Neuronal stem cell (in vitro differentiated cells): Measurements from ENCODE around the gene FMO1.
A peak's percentile ranks its signal among the peaks of the same experiment; 100 is the strongest.

ENCODE experiments used
- DNase-seq: peaks from one replicate; pipeline ENCODE4 v3.0.0-alpha.2; 2013; ENCODE audit warnings: low spot score
- H2AFZ ChIP-seq: one replicate; pipeline ENCODE4 v1.6.1; 2013; ENCODE audit warnings: mild to moderate bottlenecking, low read length, inconsistent platforms
- H2AK5ac ChIP-seq: 2 replicates; pipeline ENCODE4 v1.6.1; 2013; ENCODE audit warnings: low read depth, mild to moderate bottlenecking, inconsistent platforms, low read length, moderate library complexity, mixed read lengths
- H2BK120ac ChIP-seq: 2 replicates; pipeline ENCODE4 v1.6.1; 2013; ENCODE audit warnings: low read depth, mild to moderate bottlenecking, inconsistent platforms, low read length, moderate library complexity, mixed read lengths
- H2BK12ac ChIP-seq: one replicate; pipeline ENCODE4 v1.6.1; 2013; ENCODE audit warnings: low read length, inconsistent platforms
- H2BK15ac ChIP-seq: 2 replicates; pipeline ENCODE4 v1.6.1; 2013; ENCODE audit warnings: mild to moderate bottlenecking, low read length, inconsistent platforms, mixed read lengths
- H2BK5ac ChIP-seq: one replicate; pipeline ENCODE4 v1.6.1; 2013; ENCODE audit warnings: inconsistent platforms, mild to moderate bottlenecking, low read length, moderate library complexity
- H3K14ac ChIP-seq: one replicate; pipeline ENCODE4 v1.6.1; 2013; ENCODE audit warnings: low read length, inconsistent platforms
- H3K18ac ChIP-seq: 2 replicates; pipeline ENCODE4 v1.6.1; 2013; ENCODE audit warnings: low read length, inconsistent platforms
- H3K23ac ChIP-seq: 2 replicates; pipeline ENCODE4 v1.6.1; 2013; ENCODE audit warnings: low read depth, mild to moderate bottlenecking, mixed read lengths, low read length, inconsistent platforms; ENCODE audit not compliant: poor library complexity
- H3K27ac ChIP-seq: replicated peaks from 3 replicates; pipeline ENCODE4 v1.5.1; 2013; ENCODE audit warnings: low read length, inconsistent platforms
- H3K27me3 ChIP-seq, 3 experiments: 2 replicates each; pipeline ENCODE4 v1.6.1; 2013; ENCODE audit warnings: low read length in 3 of 3, mild to moderate bottlenecking in 2 of 3, inconsistent platforms in 1 of 3, low read depth in 1 of 3, mixed read lengths in 1 of 3, moderate library complexity in 1 of 3; ENCODE audit not compliant: control insufficient read depth in 3 of 3, insufficient read depth in 3 of 3
- H3K36me3 ChIP-seq, 2 donors: replicated peaks in 1 of 2; 2 replicates each; pipeline ENCODE4 v1.6.1; 2013; ENCODE audit warnings: low read length in 2 of 2; ENCODE audit not compliant: control insufficient read depth in 2 of 2, insufficient read depth in 2 of 2
- H3K4ac ChIP-seq: 2 replicates; pipeline ENCODE4 v1.6.1; 2013; ENCODE audit warnings: inconsistent platforms, mild to moderate bottlenecking, low read length, moderate library complexity
- H3K4me1 ChIP-seq, 2 donors: 1 replicate in 1 of 2; 2 replicates in 1 of 2; pipeline ENCODE4 v1.6.1; 2013; ENCODE audit warnings: low read length in 2 of 2, low read depth in 1 of 2; ENCODE audit not compliant: control insufficient read depth in 2 of 2, insufficient read depth in 1 of 2
- H3K4me2 ChIP-seq: one replicate; pipeline ENCODE4 v1.6.1; 2013; ENCODE audit warnings: mild to moderate bottlenecking, low read length, inconsistent platforms; ENCODE audit not compliant: insufficient read depth, poor library complexity, severe bottlenecking
- H3K4me3 ChIP-seq, 2 donors: 2 replicates each; pipeline ENCODE4 v1.5.1; 2013; ENCODE audit warnings: low read length in 2 of 2, mild to moderate bottlenecking in 2 of 2, inconsistent platforms in 1 of 2, moderate library complexity in 1 of 2
- H3K79me1 ChIP-seq: one replicate; pipeline ENCODE4 v1.6.1; 2013; ENCODE audit warnings: low read depth, mild to moderate bottlenecking, inconsistent platforms, low read length, moderate library complexity
- H3K9ac ChIP-seq: one replicate; pipeline ENCODE4 v1.6.1; 2013; ENCODE audit warnings: mild to moderate bottlenecking, low read depth, low read length, inconsistent platforms; ENCODE audit not compliant: poor library complexity
- H3K9me3 ChIP-seq, 2 donors: replicated peaks in 1 of 2; 2 replicates each; pipeline versions ENCODE3 to v1.6.1; 2013; ENCODE audit warnings: low read length in 2 of 2, mild to moderate bottlenecking in 2 of 2, inconsistent platforms in 1 of 2, low read depth in 1 of 2, mixed read lengths in 1 of 2, moderate library complexity in 1 of 2; ENCODE audit not compliant: control insufficient read depth in 2 of 2, insufficient read depth in 1 of 2
- H4K8ac ChIP-seq: one replicate; pipeline ENCODE4 v1.6.1; 2013; ENCODE audit warnings: low read depth, mild to moderate bottlenecking, inconsistent platforms, low read length, moderate library complexity
- H4K91ac ChIP-seq: one replicate; pipeline ENCODE4 v1.6.1; 2013; ENCODE audit warnings: low read length, low read depth, mild to moderate bottlenecking, inconsistent platforms; ENCODE audit not compliant: poor library complexity
- WGBS, 2 donors: extraction: QIAGEN DNeasy Blood & Tissue Kit; methylation state at CpG; one replicate each; pipeline ENCODE4 v1.1.7; 2013; ENCODE audit warnings: missing lambda C conversion rate in 2 of 2, mixed read lengths in 1 of 2; ENCODE audit not compliant: insufficient read length in 2 of 2, insufficient replicate concordance in 1 of 2; ENCODE audit errors: extremely low coverage in 2 of 2; 5-methylcytosine and 5-hydroxymethylcytosine counted together

The FMO1 gene

DNA sequence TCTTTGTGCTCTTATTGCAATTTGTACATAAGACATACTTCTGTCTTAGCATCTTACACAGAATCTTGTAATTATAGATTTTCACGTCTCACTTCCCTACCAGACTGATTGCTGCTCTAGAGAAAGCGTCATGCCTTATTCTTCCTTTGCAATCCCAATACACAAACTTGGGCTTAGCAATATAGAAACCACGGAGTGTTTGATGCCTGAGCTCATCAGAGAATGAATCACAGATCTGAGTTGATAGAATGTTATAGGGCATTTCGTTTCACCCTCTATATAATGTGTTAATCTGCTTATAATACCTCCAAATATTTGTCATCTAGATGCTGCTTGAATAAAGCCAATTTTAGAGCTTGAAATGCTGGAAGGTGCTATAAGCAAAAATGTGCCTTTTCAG, 6.6 kb downstream of the FMO1 start:
- no peak overlapping the region for H3K4ac ChIP-seq
- H3K14ac ChIP-seq, result no peak overlapping the region
- H2BK5ac ChIP-seq, result no peak overlapping the region
- DNase-seq, result no peak
- H3K36me3 ChIP-seq, result no peaks in the 10 kb centered on the region
- no peak overlapping the region for H3K9ac ChIP-seq
- no peak overlapping the region for H3K4me2 ChIP-seq
- peaks cover 0 to 13% of the 10 kb centered on the region in 2 donors for H3K4me1 ChIP-seq
- no peak overlapping the region for H3K18ac ChIP-seq
- no peak overlapping the region for H3K23ac ChIP-seq
- peaks cover 0 to 23% (median 0%) of the 10 kb centered on the region in 3 experiments for H3K27me3 ChIP-seq
- H2BK12ac ChIP-seq, result no peak overlapping the region
- H2BK15ac ChIP-seq, result no peak overlapping the region
- no peaks in the 10 kb centered on the region for H3K79me1 ChIP-seq
- H4K8ac ChIP-seq, result no peak overlapping the region
- no peak overlapping the region for H3K27ac ChIP-seq
- no peak overlapping the region for H2AFZ ChIP-seq
- WGBS, 2 donors, result no CpG with 5 or more reads among the region's 4 CpGs
- no peak overlapping the region for H2AK5ac ChIP-seq
- no peak overlapping the region for H3K4me3 ChIP-seq
- H4K91ac ChIP-seq, result no peak overlapping the region
- H3K9me3 ChIP-seq, result no peaks in the 10 kb centered on the region
- no peak overlapping the region for H2BK120ac ChIP-seq

DNA sequence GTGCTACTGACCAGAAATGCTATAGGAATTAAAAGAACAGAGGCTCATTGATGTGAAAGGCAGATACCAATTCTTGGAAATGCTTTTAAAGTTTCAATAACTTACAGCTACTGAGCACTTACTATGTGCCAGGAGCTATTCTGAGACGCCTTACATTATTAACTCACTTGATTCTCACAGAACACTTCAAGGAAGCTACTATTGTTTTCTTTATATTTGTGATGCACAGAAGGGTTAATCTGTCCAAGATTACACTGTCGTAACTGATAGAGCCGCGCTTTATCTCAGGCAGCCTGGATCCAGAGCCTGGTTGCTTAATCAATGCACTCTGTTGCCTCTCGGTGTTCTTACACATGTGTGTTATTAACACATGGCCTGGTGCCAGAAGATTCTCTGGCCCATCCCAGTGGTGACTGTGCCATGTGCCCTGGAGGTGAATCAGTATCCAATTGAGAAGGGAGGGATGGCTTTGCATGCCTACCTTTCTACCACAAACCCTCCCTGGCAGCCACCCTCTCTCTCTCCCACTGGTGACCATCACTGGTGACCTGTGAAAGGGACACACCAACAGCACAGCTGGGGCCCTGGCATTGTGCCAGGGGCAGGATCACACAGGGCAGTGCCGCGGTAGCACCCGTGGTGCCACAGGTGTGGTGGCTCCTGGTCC, 8.8 kb downstream of the FMO1 start:
- no peak overlapping the region for H3K4me2 ChIP-seq
- peaks cover 0 to 13% of the 10 kb centered on the region in 2 donors for H3K4me1 ChIP-seq
- H3K9ac ChIP-seq, result no peak overlapping the region
- peaks cover 0 to 6% (median 0%) of the 10 kb centered on the region in 3 experiments for H3K27me3 ChIP-seq
- no peaks in the 10 kb centered on the region for H3K79me1 ChIP-seq
- H4K91ac ChIP-seq, result no peak overlapping the region
- H3K4ac ChIP-seq, result no peak overlapping the region
- peak overlapping the region; percentile 14 for H3K23ac ChIP-seq
- H2BK15ac ChIP-seq, result peak overlapping the region; percentile 42
- DNase-seq, result no peak
- no peak overlapping the region for H2AK5ac ChIP-seq
- H3K36me3 ChIP-seq, result no peaks in the 10 kb centered on the region
- peak overlapping the region; percentile 82 for H3K14ac ChIP-seq
- H3K18ac ChIP-seq, result peak overlapping the region; percentile 60
- H2BK120ac ChIP-seq, result no peak overlapping the region
- no CpG with 5 or more reads among the region's 8 CpGs for WGBS, 2 donors
- peak overlapping the region in 1 of 2 donors; percentile 14 for H3K4me3 ChIP-seq
- H3K9me3 ChIP-seq, result no peaks in the 10 kb centered on the region
- no peak overlapping the region for H2BK5ac ChIP-seq
- H3K27ac ChIP-seq, result no peak overlapping the region
- H2BK12ac ChIP-seq, result no peak overlapping the region
- H2AFZ ChIP-seq, result no peak overlapping the region
- no peak overlapping the region for H4K8ac ChIP-seq

DNA sequence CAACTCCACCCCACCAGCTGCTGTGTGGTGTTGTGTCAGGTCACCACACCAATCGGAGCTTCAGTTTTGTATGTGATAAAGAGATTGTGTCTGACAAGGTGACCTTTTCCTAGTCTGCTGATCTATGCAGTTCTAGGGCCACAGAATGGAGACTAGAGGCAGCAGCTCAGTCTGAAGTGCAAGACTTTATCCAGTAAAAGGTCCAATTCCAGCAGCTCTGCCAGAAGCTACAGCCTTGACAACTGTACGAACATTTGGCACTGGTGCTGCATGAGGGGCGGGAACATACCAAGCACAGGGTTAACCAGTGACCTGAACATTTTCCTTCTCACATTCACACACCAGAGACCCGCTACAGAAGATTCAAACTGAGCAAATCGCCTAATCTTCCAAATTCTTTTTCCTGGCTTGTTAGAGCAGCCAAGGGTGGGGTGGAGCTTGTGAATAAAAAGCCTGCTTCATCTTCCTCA, 9.3 kb downstream of the FMO1 start:
- no CpG with 5 or more reads among the region's 5 CpGs for WGBS, 2 donors
- peaks cover 0 to 2% (median 0%) of the 10 kb centered on the region in 3 experiments for H3K27me3 ChIP-seq

DNA sequence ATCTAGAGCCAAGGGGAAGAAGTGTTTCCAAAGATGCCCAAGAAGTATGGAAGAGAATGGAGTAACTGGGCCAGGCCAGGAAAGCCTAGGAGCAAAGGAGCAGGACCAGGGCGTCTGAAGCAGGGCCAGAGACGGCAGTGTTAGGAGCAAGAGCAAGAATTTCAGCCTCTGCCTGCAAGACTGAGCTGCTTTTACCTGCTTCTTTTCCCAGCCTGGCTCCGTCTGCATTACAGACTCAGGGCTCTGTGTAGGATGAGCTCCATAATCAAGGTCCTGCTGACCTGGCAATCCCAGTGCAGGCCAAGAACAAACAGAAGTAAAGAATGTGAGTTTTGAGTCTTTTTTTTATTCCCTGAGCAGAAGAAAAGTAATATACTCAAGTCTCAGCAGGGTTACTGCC, 10.1 kb downstream of the FMO1 start:
- Histone ChIP-seq H3K4ac (no peak overlapping the region), H3K79me1 (no peaks in the 10 kb centered on the region), H4K91ac (no peak overlapping the region), H3K27me3 (peaks cover 0 to 2% (median 0%) of the 10 kb centered on the region in 3 experiments), H3K9ac (no peak overlapping the region), H2AK5ac (no peak overlapping the region), H3K4me1 (peaks cover 0 to 13% of the 10 kb centered on the region in 2 donors), H3K14ac (no peak overlapping the region), H2BK120ac (no peak overlapping the region), H3K4me2 (no peak overlapping the region), H3K27ac (no peak overlapping the region), H3K18ac (no peak overlapping the region), H3K36me3 (no peaks in the 10 kb centered on the region), H2BK5ac (no peak overlapping the region), H2BK12ac (no peak overlapping the region), H2BK15ac (no peak overlapping the region), H3K4me3 (no peak overlapping the region), H3K9me3 (no peaks in the 10 kb centered on the region), H4K8ac (no peak overlapping the region), H2AFZ (peak overlapping the region; percentile 0), H3K23ac (no peak overlapping the region)
- no CpG with 5 or more reads among the region's 3 CpGs for WGBS, 2 donors
- no peak for DNase-seq

More for the DNA sequence above, 9.3 kb downstream of the FMO1 start:
- Histone ChIP-seq H3K4me1 (peaks cover 0 to 13% of the 10 kb centered on the region in 2 donors), H3K18ac (no peak overlapping the region), H2AFZ (no peak overlapping the region), H3K4ac (no peak overlapping the region), H2AK5ac (no peak overlapping the region), H3K23ac (no peak overlapping the region), H3K9me3 (no peaks in the 10 kb centered on the region), H3K27ac (no peak overlapping the region), H3K36me3 (no peaks in the 10 kb centered on the region), H3K9ac (no peak overlapping the region), H2BK12ac (no peak overlapping the region), H3K79me1 (no peaks in the 10 kb centered on the region), H3K14ac (peak overlapping the region; percentile 82), H3K4me2 (no peak overlapping the region), H3K4me3 (peak overlapping the region in 1 of 2 donors; percentile 14), H4K8ac (no peak overlapping the region), H4K91ac (no peak overlapping the region), H2BK5ac (no peak overlapping the region), H2BK15ac (peak overlapping the region; percentile 42), H2BK120ac (no peak overlapping the region)
- DNase-seq, result no peak
